Measurements from ENCODE around the gene MLN.

DNA sequence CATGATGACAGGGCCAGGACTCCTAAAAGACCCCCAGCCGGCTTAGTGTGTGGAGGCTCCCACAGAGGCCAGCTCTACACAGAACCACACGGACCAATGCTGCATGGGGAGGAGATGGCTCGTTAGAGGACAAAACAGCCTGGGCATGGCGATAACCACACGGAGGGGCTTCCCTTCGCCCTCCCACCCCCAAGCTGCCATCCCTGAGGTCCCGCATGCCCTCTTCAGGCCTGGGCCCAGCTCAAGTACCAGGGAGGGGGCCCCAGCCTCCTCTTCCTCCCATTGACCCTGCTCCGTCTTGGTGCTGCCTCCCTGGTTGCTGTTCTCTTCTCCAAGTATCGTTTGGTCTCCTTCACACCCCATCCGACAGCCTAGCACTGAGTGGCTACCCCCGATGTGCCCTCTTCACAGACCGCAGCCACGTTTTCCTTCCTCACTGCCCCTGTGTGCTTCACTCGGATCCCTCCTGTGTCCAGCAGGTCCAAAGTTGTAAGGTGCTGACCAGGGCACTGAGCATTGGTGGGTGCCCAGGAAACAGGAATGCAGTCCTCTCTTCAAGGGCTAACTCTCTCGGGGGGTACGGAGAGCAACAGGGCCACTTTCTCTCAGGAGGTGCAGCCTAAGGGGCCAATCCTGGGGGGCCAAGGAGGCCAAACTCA, 9.6 kb upstream of the MLN start:
- TF ChIP-seq CTCF (IDR thresholded peaks at IDR 0.05; ENCODE audit: poor library complexity) (no peak), EZH2phosphoT487 (IDR thresholded peaks at IDR 0.05; ENCODE audit: low read depth, severe bottlenecking, unreplicated experiment) (no peak)
